GM19468 (cell line): ENCODE measurements around the gene F12.
A peak's percentile ranks its signal among the peaks of the same experiment; 100 is the strongest.
"Not testable (repeated sequence)": the region's sequence is repeated elsewhere in the genome, so short reads cannot be mapped to it uniquely, and the experiment has no call there.

Experiments
- ATAC-seq: cut with Tn5 transposase; IDR thresholded peaks from one replicate; pipeline ENCODE4 v1.9.1; 2021; ENCODE audit warnings: mild to moderate bottlenecking, moderate library complexity, moderate number of reproducible peaks; ENCODE audit not compliant: unreplicated experiment; ENCODE audit errors: extremely low read depth

F12 gene

DNA sequence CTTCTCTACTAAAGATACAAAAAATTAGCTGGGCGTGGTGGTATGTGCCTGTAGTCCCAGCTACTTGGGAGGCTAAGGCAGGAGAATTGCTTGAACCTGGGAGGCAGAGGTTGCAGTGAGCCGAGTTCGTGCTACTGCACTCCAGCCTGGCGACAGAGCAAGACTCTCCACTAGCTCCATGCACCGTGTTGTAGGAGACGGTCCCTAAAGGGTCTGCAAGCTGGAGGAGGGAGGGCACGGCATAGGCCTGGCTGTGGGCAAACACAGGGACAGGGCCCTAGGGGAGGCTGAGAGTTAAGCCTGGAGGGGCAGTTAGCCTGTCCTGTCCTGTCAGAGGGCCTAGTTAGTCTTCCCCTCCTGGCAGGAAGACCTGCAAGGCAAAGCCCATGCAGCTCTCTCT is 48.6 kb downstream of the F12 start:
- not testable (repeated sequence) for ATAC-seq

DNA sequence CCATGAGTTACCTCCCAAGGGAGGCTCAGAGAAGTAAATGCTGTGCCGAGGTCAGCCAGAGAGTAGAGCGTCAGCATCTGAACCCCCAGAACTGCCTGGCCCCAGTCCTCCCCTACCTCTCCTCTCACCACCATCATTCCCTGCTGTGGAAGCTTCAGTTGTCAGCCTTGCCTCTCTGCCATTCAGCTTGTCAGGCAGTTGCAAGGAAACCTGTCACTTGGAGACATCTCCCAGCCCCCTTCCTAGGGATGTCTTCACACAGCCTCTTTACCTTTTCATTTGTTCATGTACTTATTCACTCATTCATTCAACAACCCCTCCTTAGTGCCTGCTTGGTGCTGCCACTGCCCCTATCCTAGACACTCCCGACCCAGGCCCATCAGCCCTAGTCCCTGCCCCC is 49.5 kb downstream of the F12 start:
- no peak for ATAC-seq

DNA sequence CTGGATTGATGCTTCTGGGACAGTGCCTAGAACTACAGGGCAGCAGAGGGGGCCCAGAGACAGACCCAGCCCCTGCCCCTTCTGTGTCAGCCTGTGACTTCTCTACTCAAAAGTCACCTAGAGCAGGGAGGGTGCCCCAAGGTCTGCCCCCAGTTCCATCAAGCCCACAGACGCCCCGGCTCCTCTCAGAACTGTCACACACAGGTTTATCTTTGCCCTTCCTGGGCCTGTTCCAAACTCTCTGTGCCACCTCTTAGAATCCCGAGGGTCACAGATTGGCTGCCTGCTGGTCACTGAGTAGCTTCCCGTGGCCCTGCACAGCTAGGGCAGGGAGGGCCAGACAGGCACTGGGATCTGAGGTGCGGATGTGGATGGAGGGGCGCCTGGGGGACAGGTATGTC is 49.9 kb downstream of the F12 start:
- ATAC-seq = no peak

DNA sequence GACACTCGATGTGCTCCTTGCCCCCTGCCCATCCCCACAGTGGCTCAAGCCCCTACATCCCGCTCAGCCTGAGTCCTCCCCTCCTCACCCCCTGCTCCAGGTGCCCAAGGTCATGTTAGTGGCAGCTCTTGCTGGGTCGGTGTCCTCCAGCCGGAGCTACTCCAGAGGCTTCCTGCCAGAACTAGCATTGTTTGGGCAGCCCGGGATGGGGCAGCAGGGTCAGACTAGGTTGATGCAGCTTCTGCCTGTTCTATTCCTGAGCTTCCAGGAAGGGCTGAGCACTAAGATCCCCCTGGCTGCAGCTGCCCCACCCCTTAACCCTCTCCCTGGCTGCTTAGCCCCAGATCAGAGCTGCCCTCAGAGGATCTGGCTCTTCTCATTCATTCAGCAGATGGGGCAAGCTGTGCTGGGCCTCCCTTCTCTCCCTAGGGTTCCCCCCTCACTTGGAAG is 51.0 kb downstream of the F12 start:
- ATAC-seq = no peak

DNA sequence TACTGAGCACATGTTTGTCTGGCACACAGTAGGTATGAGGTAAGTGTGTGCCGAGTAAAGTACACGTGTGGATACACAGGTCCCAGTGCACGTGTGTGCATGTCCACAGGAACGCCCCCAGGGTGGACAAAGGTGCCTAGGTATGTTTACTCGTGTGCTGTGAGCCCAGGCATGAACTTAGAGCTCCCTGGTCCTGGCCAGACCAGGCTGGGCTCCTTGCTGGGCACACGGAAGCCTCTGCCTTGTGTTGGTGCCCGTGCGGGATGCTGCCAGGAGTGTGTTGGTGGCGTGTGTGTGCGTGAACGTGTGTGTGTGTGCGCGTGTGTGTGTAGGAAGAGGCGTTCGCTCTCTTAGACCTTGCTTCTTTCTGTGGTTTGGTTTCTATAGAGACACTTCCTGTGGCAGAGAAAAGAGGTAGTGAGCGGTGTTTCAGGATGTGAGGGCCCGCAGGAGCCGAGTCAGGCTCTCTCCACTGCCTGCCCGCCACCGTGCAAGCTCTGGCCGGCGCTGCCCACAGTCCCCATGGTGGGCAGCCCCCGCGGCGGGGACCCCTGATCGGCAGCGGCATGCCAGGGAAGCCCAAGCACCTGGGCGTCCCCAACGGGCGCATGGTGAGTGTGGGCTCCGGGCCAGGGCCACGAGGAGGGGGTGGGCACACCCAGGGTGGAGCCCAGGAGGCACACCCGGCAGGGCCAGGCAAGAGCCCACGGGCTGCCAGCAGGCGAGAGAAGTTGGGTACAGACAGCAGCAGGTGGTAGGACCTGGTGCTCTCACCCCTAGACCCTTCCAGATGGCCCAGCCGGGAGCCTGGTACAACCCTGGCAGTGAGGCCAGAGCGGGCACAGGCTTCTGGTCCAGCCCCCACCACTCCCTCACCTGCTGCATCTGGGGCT is 51.7 kb downstream of the F12 start, which contains the start of gene RGS14:
TSS of gene RGS14 (plus strand) at position 466 of the 893 bp plus-strand sequence. CDS start at position 567, 101 bp downstream.
- ATAC-seq = peak; percentile 81

DNA sequence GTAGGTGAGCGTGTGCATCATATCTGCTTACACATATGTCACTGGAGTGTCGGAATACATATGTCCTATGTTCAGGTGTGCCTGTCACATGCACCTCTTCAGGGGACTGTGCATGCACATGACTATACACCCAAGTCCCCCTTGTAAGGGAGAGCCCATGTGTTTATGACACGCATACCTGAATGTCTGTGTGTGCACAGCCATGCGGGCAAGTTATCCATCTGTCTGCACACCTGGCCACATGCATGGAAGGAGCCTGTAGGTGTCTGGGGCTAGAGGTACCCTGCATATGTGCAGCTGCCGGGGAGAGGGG is 52.3 kb downstream of the F12 start:
- no peak for ATAC-seq

DNA sequence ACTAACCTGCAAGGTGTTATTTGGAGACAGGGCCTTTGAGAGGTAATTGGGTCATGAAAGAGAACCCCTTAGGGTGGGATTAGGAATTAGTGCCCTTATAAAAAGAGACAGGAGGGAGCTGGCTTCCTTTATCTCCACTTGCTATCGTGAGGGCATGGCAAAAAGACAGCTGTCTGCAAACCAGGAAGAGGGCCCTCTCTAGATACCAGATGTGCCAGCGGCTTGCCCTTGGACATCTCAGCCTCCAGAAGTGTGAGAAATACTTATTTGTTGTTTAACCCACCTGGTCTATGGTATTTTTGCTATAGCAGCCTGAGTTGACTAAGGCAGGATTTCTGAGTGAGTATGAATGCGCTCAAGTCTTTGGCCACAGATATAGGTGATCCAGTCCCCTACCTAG is 52.6 kb downstream of the F12 start:
- ATAC-seq = no peak

DNA sequence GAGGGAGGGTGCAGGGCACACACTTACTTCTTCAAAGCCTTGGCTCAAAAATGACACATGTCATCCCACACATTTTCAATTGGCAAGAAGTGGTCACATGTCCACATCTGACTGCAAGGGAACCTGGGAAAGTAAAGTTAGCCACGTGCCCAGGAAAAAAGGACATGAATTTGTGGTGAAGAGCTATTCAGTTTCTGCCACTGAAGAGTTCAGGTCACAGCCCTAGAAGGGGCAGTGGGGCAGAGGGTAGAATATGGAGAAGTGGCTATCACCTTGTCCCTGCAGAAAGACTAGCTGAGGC is 53.5 kb downstream of the F12 start:
- ATAC-seq = no peak

DNA sequence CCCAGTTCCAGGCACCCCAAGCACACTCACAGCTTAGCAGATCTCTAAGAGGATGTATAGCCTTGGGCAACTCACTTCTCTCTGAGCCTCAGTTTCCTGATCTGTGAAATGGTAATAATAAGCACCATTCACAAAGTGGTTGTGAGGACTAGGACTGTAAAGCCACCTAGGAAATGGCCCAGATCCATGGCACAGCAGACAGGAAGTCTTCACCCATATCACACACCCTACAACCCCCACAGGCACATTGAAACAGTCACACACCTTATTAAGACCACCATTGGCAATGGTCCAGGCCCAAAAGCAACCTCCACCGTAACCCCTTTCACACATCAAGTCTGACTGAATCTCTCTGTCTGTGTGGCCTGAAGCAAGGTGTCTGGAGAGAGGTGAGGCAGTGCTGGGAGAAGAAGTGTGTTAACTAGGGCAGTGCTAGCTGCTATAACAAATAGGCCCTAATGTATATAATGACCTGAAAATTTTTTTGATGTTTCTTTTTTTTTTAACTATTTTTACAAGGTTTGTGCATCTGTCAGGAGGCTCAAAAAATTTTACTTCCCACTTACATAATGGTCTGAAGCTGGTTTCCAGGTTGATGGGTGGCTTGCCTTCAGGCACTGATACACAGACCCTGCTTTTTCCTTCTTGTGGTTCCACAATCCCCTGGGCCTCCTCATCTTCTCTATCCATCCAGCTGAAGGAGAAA is 54.0 kb downstream of the F12 start:
- ATAC-seq = no peak

DNA sequence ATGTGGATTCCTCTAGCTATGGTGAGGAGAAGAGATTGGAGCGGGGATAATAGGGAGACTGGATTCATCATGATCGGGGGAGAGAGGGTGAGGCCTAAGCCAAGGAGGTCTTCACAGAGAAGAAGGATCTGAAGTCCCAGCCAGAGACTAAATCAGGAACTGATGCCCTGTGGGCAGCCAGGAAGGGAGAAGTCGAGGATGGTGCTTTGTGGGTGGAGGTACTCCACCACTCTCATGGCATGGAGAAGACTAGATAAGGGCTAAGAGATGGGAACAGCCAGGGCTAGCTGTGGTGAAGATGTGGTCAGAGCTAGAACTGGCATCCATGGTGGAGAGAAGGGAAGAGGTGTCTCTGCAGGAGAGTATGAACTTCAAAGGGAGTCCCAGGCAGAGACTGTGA is 54.7 kb downstream of the F12 start:
- ATAC-seq = no peak

DNA sequence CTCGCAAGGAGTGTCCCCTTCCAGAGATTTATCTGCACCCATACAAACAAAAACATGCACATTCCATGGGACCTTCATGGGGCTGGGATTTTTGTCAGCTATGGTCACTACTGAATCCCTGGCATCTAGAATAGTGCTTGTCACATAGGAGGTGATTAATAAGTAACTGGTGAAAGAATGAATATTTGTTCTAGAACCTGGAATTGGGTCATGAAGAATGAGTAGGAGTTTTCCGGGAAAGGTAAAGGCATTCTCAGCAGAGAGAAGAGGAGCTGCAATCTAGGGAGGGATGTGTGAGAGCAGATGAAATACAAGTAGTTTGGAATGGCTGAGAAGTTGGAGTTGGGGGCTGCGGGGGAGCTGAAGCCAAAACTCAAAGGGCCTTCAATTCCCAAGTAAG is 55.1 kb downstream of the F12 start:
- ATAC-seq = no peak

DNA sequence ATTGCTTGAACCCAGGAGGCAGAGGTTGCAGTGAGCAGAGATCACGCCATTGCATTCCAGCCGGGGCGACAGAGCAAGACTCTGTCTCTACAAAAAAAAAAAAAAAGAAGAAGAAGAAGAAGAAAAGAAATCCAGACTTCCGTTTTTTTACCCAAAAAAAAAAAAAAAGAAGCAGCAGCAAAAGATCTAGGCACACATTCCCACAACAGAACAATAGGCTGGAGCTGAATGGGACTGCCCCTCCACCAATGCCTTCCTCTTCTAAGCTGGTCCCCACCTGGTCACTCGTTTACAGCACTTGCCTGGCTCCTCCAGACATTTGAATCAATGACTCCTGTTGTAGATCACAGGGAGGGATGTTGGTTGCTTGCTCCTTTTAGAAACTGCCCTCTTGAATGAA is 56.3 kb downstream of the F12 start:
- no peak for ATAC-seq
